ENCODE data around the gene PLXNA4.

PLXNA4 gene

GRCh38 chr7:132097550-132098134 lies 478.6 kb downstream of the PLXNA4 start:
- TF ChIP-seq REST (IDR thresholded peaks at IDR 0.05; ENCODE audit: insufficient read depth in 1 of 2, low read depth in 2 of 2, low read length in 2 of 2) (no peak), FOXP2 (optimal IDR thresholded peaks at IDR 0.05; ENCODE audit: borderline replicate concordance, extremely low read depth, extremely low read length, insufficient read depth) (no peak), POLR2AphosphoS5 (IDR thresholded peaks at IDR 0.05; ENCODE audit: low read depth, low read length) (no peak), TAF1 (IDR thresholded peaks at IDR 0.05; ENCODE audit: borderline replicate concordance, insufficient read depth, low read length) (no peak)

- TF ChIP-seq POLR2AphosphoS5 (IDR thresholded peaks at IDR 0.05; ENCODE audit: low read depth, low read length) (no peak), TAF1 (IDR thresholded peaks at IDR 0.05; ENCODE audit: borderline replicate concordance, insufficient read depth, low read length) (no peak), REST (IDR thresholded peaks at IDR 0.05; ENCODE audit: insufficient read depth in 1 of 2, low read depth in 2 of 2, low read length in 2 of 2) (no peak), FOXP2 (optimal IDR thresholded peaks at IDR 0.05; ENCODE audit: borderline replicate concordance, extremely low read depth, extremely low read length, insufficient read depth) (no peak), SIN3A (IDR thresholded peaks at IDR 0.05; ENCODE audit: borderline replicate concordance, insufficient read depth, low read length) (no peak)
Observed at GRCh38 chr7:132095111-132095765, 481.0 kb downstream of the PLXNA4 start.

- no peak for TF ChIP-seq SIN3A (IDR thresholded peaks at IDR 0.05; ENCODE audit: borderline replicate concordance, insufficient read depth, low read length)
- no peak for TF ChIP-seq POLR2AphosphoS5 (IDR thresholded peaks at IDR 0.05; ENCODE audit: low read depth, low read length)
- TF ChIP-seq FOXP2 (optimal IDR thresholded peaks at IDR 0.05; ENCODE audit: borderline replicate concordance, extremely low read depth, extremely low read length, insufficient read depth) = no peak
- no peak for TF ChIP-seq REST (IDR thresholded peaks at IDR 0.05; ENCODE audit: insufficient read depth in 1 of 2, low read depth in 2 of 2, low read length in 2 of 2)
- TF ChIP-seq TAF1 (IDR thresholded peaks at IDR 0.05; ENCODE audit: borderline replicate concordance, insufficient read depth, low read length) = no peak
Observed at GRCh38 chr7:132092106-132092505, 484.2 kb downstream of the PLXNA4 start.

- TF ChIP-seq REST (IDR thresholded peaks at IDR 0.05; ENCODE audit: insufficient read depth in 1 of 2, low read depth in 2 of 2, low read length in 2 of 2) (no peak), SIN3A (IDR thresholded peaks at IDR 0.05; ENCODE audit: borderline replicate concordance, insufficient read depth, low read length) (no peak), FOXP2 (optimal IDR thresholded peaks at IDR 0.05; ENCODE audit: borderline replicate concordance, extremely low read depth, extremely low read length, insufficient read depth) (no peak), POLR2AphosphoS5 (IDR thresholded peaks at IDR 0.05; ENCODE audit: low read depth, low read length) (no peak), TAF1 (IDR thresholded peaks at IDR 0.05; ENCODE audit: borderline replicate concordance, insufficient read depth, low read length) (no peak)
Observed at GRCh38 chr7:132091706-132092105, 484.6 kb downstream of the PLXNA4 start.
